GM20431 (cell line): ENCODE results near the gene PDZRN4.

Experiments used
- in situ Hi-C: fragments of 300-500 bp; cut with MseI, MboI; formaldehyde crosslinking; loops from one replicate; pipeline ENCODE4 v1.15.0; 2020; ENCODE audit warnings: low sequenced_read_pairs; ENCODE audit not compliant: unreplicated experiment

Gene PDZRN4

DNA sequence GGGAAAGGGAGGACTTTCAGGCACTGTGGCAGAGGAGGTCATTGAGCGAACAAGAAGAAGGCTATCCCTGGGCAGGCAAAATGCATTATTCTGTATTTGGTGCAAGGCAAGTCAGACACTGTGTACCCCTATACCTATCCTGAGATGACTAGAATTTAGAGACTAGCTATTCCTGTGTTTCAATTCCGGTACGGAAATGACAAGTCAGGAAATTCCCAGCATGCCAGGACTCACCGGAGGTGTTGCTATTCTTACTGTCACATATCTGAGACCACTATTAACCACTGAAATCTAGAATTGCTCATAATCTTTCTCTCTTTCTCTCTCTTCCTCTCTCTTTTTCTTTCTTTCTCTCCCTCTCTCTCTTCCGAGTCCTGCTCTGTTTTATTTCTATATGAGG lies 297.1 kb downstream of the PDZRN4 start:
- in situ Hi-C loops: no loop called here

- in situ Hi-C loops: no loop called here
These were observed 298.6 kb downstream of the PDZRN4 start for GRCh38 chr12:41486718-41487117.

GRCh38 chr12:41496009-41496408 lies 307.9 kb downstream of the PDZRN4 start:
- in situ Hi-C loops: no loop called here

- in situ Hi-C loops: no loop called here
These were observed 309.3 kb downstream of the PDZRN4 start for GRCh38 chr12:41497409-41497808.

GRCh38 chr12:41504976-41505375 lies 316.9 kb downstream of the PDZRN4 start:
- in situ Hi-C loops: no loop called here

DNA sequence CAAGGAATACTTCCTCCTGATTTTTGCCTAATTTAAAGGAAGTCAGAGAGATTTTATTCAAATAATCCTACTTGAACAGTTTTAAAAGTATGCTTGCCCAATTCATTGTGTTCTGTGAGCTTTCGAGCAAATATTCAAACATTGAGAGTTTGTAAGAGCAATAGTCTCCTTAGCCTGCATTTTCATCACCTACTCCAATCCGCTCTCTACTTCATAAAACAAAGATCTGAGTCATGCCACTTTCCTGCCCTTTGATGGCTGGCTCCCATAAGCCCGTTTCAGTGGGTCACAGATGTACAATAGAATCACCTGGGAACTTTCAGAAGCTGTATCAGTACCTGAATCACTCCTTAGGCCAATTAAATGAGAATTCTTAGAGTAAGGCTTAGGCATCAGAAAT lies 319.2 kb downstream of the PDZRN4 start:
- in situ Hi-C loops: no loop called here

- in situ Hi-C loops: no loop called here
These were observed 321.3 kb downstream of the PDZRN4 start for GRCh38 chr12:41509271-41510055.

- in situ Hi-C loops: no loop called here
These were observed 322.4 kb downstream of the PDZRN4 start for GRCh38 chr12:41510470-41510869.

- in situ Hi-C loops: no loop called here
These were observed 323.1 kb downstream of the PDZRN4 start for GRCh38 chr12:41511247-41511646.

DNA sequence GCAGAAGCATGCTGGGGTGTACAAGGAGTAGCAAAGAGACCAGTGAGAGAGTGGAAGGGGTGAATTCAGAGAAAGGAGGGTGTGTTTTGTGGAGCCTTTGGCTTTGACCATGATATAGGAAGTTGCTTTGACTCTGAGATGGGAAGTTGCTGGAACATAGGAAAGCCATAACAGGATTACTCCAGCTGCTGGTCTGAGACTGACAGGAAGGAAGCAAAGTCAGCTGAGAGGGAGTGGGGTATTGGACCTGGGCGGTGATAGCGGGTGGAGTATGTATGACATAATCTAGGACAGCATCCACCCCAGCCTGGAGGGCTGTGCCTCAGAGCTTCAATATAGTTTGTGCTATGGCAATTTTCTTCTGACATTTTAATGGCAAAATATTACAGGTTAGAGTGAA lies 324.4 kb downstream of the PDZRN4 start:
- in situ Hi-C loops: no loop called here

DNA sequence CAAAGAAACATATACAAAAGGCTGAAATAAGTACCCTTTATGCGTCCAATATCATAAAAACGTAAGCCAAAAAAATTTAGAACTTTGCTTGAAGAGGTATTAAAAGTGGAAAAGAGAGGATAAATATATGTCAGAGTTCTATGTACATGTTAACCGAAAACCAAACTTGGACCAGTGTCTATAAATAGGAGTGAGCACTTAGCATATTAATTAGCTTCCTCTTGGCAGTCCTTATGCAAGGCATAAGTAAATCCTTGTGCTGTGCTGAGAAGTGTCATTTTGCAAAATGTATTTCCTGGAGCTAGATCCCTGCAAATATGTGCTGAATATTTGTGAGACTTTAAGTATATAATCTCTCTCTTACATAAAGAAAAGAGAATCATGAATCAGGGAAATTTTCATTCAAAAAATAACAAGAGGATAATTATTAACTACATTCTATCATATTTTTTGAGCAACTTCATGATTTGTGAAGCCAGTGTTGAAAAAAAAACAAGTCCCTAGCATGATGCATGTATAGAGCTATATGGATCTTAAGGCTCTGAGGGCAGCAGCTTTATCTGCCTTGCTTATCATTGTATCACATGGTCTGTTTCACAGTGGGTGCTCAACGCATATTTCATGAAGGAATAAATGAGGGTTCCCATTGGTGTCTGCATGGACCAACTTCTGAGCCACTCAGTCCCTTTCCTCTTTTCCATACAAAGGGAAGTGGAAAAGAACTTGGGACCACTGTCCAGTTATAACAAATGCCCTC lies 326.1 kb downstream of the PDZRN4 start:
- in situ Hi-C loops: no loop called here

- in situ Hi-C loops: no loop called here
These were observed 326.8 kb downstream of the PDZRN4 start for GRCh38 chr12:41514907-41515306.

DNA sequence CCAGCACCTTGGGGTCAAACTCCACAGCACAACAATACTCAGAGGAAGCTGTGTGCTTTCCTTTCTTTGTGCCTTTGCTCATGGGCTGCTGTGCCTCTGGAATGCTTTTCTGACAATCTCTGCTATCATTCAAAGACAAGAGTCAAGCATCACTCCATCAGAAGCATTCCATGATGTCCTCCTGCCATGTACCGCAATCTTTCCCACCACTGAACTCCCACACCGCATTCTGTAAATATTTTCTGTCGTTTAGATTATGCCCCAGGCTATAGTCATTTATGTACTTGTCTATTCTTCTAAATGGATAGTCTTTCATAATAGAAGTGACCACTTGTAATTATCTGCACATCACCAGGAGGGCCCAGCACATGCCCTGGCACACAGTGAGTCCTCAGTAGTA lies 327.8 kb downstream of the PDZRN4 start:
- in situ Hi-C loops: no loop called here

DNA sequence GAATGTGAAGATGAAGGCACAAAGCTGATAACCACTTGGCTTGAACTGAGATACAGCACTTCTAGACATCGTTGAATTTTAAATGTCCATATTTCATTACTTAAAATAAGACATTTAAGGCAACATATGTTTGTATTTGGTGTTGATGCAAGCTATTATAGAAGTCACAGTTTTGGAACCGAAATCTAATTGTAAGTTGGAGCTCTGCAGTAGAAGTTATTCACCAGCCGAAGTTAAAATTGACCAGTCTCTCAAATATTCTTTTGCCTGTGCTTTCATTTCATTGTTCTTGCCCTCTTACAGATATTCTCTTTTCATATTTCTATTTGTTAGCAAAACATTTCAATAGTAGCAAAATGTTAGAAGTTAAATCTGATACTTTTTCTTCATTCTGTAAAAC lies 332.7 kb downstream of the PDZRN4 start:
- in situ Hi-C loops: no loop called here

DNA sequence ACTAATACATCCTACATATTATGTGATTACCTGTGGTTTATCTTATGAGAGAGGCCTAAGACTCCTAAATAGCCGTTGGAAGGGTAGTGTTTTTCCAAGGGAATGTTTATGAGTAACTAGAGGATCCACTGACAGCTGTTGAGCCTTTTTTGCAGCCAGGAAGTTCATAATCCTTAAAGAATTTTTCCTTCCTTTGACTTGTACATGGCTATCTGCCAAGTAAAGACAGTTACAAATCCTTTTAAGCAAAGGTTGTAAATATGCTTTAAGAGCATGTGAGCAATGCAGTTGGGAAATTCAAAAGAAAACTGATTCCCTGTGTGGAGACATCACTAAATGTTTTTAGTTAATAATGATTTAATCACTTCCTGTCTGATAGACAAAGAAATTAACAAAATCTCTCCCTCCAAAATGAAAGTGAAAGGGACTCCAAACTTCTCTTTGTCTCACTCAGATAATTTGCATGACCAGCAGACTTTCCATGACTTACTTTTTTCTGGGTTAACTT lies 333.8 kb downstream of the PDZRN4 start:
- in situ Hi-C loops: no loop called here

GRCh38 chr12:41527062-41527461 lies 338.9 kb downstream of the PDZRN4 start:
- in situ Hi-C loops: no loop called here

- in situ Hi-C loops: no loop called here
These were observed 339.5 kb downstream of the PDZRN4 start for GRCh38 chr12:41527534-41528116.

DNA sequence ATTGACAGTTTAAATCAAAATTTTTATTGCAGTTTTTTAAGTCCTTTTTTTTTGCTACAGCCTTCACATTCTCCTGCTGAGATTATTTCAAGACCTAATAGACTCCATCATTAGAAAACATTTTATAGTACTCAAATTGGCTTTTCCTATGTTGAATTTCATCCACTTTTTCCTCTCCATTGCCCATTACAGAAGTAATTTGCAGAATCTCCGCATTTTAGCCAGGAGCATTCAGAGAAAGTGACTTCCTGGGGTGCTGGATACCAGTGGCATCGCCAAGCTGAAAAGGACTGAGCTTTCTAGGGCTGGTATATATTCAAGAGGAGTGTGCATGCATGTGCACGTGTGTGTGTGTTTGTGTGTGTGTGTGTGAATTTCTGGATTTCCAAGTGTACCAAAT lies 340.8 kb downstream of the PDZRN4 start:
- in situ Hi-C loops: no loop called here

DNA sequence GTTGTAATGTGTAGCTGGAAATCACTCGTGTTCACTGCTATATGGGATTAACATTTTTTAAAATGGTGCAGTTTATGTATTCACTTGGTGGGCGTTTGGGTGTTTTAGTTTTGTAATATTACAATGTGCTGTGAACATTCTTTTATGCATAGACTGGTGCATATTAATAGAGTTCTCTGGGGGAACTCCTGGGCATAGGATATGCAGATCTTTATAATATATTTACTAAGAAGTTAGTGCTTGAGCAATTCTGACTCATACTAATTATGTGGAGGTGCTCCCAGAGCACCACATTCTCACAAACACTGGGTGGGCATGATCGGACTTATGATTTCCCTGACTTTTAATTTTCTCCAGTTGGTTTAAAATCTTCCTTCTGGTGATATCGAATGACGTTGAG lies 342.3 kb downstream of the PDZRN4 start:
- in situ Hi-C loops: no loop called here

- in situ Hi-C loops: no loop called here
These were observed 343.2 kb downstream of the PDZRN4 start for GRCh38 chr12:41531147-41531829.
